HepG2 (cell line): ENCODE data around the gene SCP2. TPM values are rescaled to one million over a fixed set of nuclear protein-coding genes. Genes with fewer than 3 reads are reported as not detected.

Experiments
- ATAC-seq: fragments of 200-7000 bp; cut with Tn5 transposase; 3 replicates; pipeline ENCODE4 v1.9.1; 2020; ENCODE audit warnings: mild to moderate bottlenecking, moderate library complexity
- BruUV-seq: library from RNA; stranded (reverse); fragments of 400-500 nt; replicated peaks from 2 replicates; lab custom pipeline; 2021; lab: Mats Ljungman, UMichigan
- CTCF ChIA-PET: fragments of 300-600 bp; formaldehyde crosslinking; extraction: SDS; loops from one replicate; lab custom pipeline; 2021; ENCODE audit warnings: low total read pairs, inconsistent platforms, low intra/inter-chr PET ratio; lab: Yijun Ruan, JAX
- POLR2A ChIA-PET: fragments of 350-600 bp; sonication (Branson Sonifier 250); formaldehyde crosslinking; loops from one replicate; lab custom pipeline; 2020; ENCODE audit warnings: antibody characterized with exemption, inconsistent platforms; lab: Yijun Ruan, JAX
- DNase-seq: peaks from one replicate; pipeline ENCODE4 v3.0.0-alpha.2; 2015; ENCODE audit warnings: low spot score
- FAIRE-seq: peaks from 3 replicates; lab custom pipeline; 2011; peaks lifted over from hg19 to GRCh38; lab: Jason Lieb, UNC
- H2AFZ ChIP-seq: one replicate; pipeline ENCODE4 v1.6.1; 2011; ENCODE audit warnings: low read length, inconsistent platforms
- H3K27ac ChIP-seq: fragments of 300-600 bp; 3 replicates; pipeline ENCODE4 v1.8.0; 2011; ENCODE audit warnings: mixed run types, mild to moderate bottlenecking, mixed read lengths, low read length, inconsistent platforms; ENCODE audit not compliant: insufficient read depth; ENCODE audit errors: extremely low read length
- H3K27me3 ChIP-seq, 2 experiments: fragments of 200-600 bp in 1 of 2; 2 replicates in 1 of 2; 3 replicates in 1 of 2; pipeline versions ENCODE4 v1.6.0 to v1.8.0; 2011; ENCODE audit warnings: low read length in 2 of 2, mild to moderate bottlenecking in 2 of 2, moderate library complexity in 2 of 2, inconsistent platforms in 1 of 2; ENCODE audit not compliant: insufficient read depth in 2 of 2, control insufficient read depth in 1 of 2
- H3K36me3 ChIP-seq, 2 experiments: fragments of 200-600 bp in 1 of 2; replicated peaks in 1 of 2; 2 replicates in 1 of 2; 3 replicates in 1 of 2; pipeline versions ENCODE4 v1.5.1 to v1.8.0; 2011; ENCODE audit warnings: low read length in 2 of 2, inconsistent platforms in 1 of 2; ENCODE audit not compliant: insufficient read depth in 2 of 2, control insufficient read depth in 1 of 2
- H3K4me1 ChIP-seq: 2 replicates; pipeline ENCODE4 v1.5.1; 2012; ENCODE audit warnings: low read length, inconsistent platforms; ENCODE audit not compliant: insufficient read depth
- H3K4me2 ChIP-seq: 2 replicates; pipeline ENCODE4 v1.6.0; 2011; ENCODE audit warnings: low read depth, low read length, inconsistent platforms
- H3K4me3 ChIP-seq, 3 experiments: fragments of 200-600 bp in 1 of 3; sonication (generic), shearing (Covaris generic) in 1 of 3; replicated peaks in 1 of 3; 2 replicates each; pipeline ENCODE4 v1.5.1; 2011 to 2016; ENCODE audit warnings: low read length in 3 of 3, inconsistent platforms in 2 of 3, low read depth in 2 of 3, mild to moderate bottlenecking in 2 of 3, control low read depth in 1 of 3, mixed read lengths in 1 of 3; ENCODE audit not compliant: insufficient read depth in 1 of 3
- H3K79me2 ChIP-seq: one replicate; pipeline ENCODE4 v1.6.1; 2011; ENCODE audit warnings: low read length, inconsistent platforms; ENCODE audit not compliant: insufficient read depth
- H3K9ac ChIP-seq: 2 replicates; pipeline ENCODE4 v1.6.0; 2011; ENCODE audit warnings: mild to moderate bottlenecking, low read depth, low read length, inconsistent platforms; ENCODE audit not compliant: insufficient read depth
- H3K9me3 ChIP-seq: 2 replicates; pipeline ENCODE4 v1.5.1; 2012; ENCODE audit warnings: mild to moderate bottlenecking, low read length
- H4K20me1 ChIP-seq: 2 replicates; pipeline ENCODE4 v1.6.0; 2011; ENCODE audit warnings: inconsistent platforms, mild to moderate bottlenecking, low read length, moderate library complexity; ENCODE audit not compliant: insufficient read depth
- ERF ChIP-seq: IDR thresholded peaks from 2 replicates; pipeline ENCODE4 v1.6.1; 2018; ENCODE audit warnings: missing biosample characterization, missing genetic modification reagents
- FOXM1 ChIP-seq: sonication (generic); formaldehyde crosslinking; IDR thresholded peaks from 2 replicates; pipeline ENCODE4 v1.5.0; 2020; ENCODE audit warnings: missing genetic modification reagents
- MTA3 ChIP-seq: sonication (generic); formaldehyde crosslinking; IDR thresholded peaks from 2 replicates; pipeline ENCODE4 v1.4.0; 2020; ENCODE audit warnings: missing genetic modification reagents
- NFATC3 ChIP-seq: sonication (generic); formaldehyde crosslinking; IDR thresholded peaks from 2 replicates; pipeline ENCODE4 v1.5.1; 2020; ENCODE audit warnings: mild to moderate bottlenecking, missing genetic modification reagents
- RXRB ChIP-seq: IDR thresholded peaks from 2 replicates; pipeline ENCODE4 v1.6.1; 2016; ENCODE audit warnings: borderline replicate concordance, missing genetic modification reagents, missing compliant biosample characterization
- SRSF1 ChIP-seq: fragments of 200-400 bp; formaldehyde crosslinking; optimal IDR thresholded peaks from 2 replicates; pipeline ENCODE3; 2017; ENCODE audit warnings: mild to moderate bottlenecking, low read depth, low read length, moderate library complexity
- TEAD2 ChIP-seq: sonication (generic); formaldehyde crosslinking; IDR thresholded peaks from 2 replicates; pipeline ENCODE4 v1.9.0; 2021; ENCODE audit warnings: missing genetic modification reagents
- YEATS2 ChIP-seq: sonication (generic); formaldehyde crosslinking; IDR thresholded peaks from 2 replicates; pipeline ENCODE4 v1.4.0; 2020; ENCODE audit warnings: missing genetic modification reagents, borderline replicate concordance
- ZNF567 ChIP-seq: sonication (generic); formaldehyde crosslinking; IDR thresholded peaks from 2 replicates; pipeline ENCODE4 v1.8.1; 2023; ENCODE audit warnings: mild to moderate bottlenecking, missing genetic modification reagents, borderline replicate concordance
- ZNF7 ChIP-seq: IDR thresholded peaks from 2 replicates; pipeline ENCODE4 v1.6.1; 2016; ENCODE audit warnings: missing biosample characterization, missing genetic modification reagents
- ZNF720 ChIP-seq: sonication (generic); formaldehyde crosslinking; IDR thresholded peaks from 2 replicates; pipeline ENCODE4 v1.4.0; 2020; ENCODE audit warnings: missing genetic modification reagents
- ZNF772 ChIP-seq: sonication (generic); formaldehyde crosslinking; IDR thresholded peaks from 2 replicates; pipeline ENCODE4 v1.5.0; 2020; ENCODE audit warnings: mild to moderate bottlenecking, missing genetic modification reagents
- ZNF883 ChIP-seq: sonication (generic); formaldehyde crosslinking; IDR thresholded peaks from 2 replicates; pipeline ENCODE4 v1.5.1; 2020; ENCODE audit warnings: mild to moderate bottlenecking, missing genetic modification reagents; ENCODE audit errors: not compliant biosample characterization
- ZSCAN30 ChIP-seq: sonication (generic); formaldehyde crosslinking; IDR thresholded peaks from 2 replicates; pipeline ENCODE4 v1.5.0; 2020; ENCODE audit warnings: mild to moderate bottlenecking, missing genetic modification reagents
- WGBS: methylation state at CpG from one replicate; pipeline ENCODE4 v1.1.6; 2017; ENCODE audit warnings: low lambda C conversion rate; 5-methylcytosine and 5-hydroxymethylcytosine counted together
- in situ Hi-C: cut with HindIII; loops from 2 replicates; pipeline ENCODE4 v1.10.0; 2017; ENCODE audit warnings: low pct_unique_long_range_greater_than_20kb; ENCODE audit not compliant: extremely low pct_ligation_motif_present
- intact Hi-C: fragments of 100-400 bp; cut with micrococcal nuclease; formaldehyde crosslinking; loops from one replicate; pipeline ENCODE4 v1.10.0; 2022; ENCODE audit not compliant: unreplicated experiment
- polyA plus RNA-seq, 8 experiments: library from polyadenylated mRNA; depleted of rRNA in 3 of 8; stranded (reverse) in 7 of 8; unstranded in 1 of 8; fragments of >200 nt; fragmentation: Illumina TruSeq in 4 of 8; extraction: Trizol in 4 of 8; gene quantifications; 2 replicates each; pipeline versions ENCODE4 v1.2.1 to v1.2.3, GENCODE V29; 2011 to 2016; ENCODE audit warnings: low read depth in 4 of 8, missing spikeins in 1 of 8, mixed read lengths in 1 of 8; ENCODE audit not compliant: insufficient read depth in 1 of 8
- total RNA-seq, 5 experiments: library from RNA; depleted of rRNA; stranded (reverse); fragments of >200 nt; fragmentation: Illumina TruSeq; extraction: Trizol; gene quantifications; 2 replicates each; pipeline ENCODE4 v1.2.3, GENCODE V29; 2016; ENCODE audit warnings: low read depth in 1 of 5
- TF ChIP-seq, protein P1 (sequence below): sonication (generic); formaldehyde crosslinking; conservative IDR thresholded peaks from 2 replicates; pipeline ENCODE4 v1.5.0; 2020; ENCODE audit warnings: missing genetic modification reagents
- TF ChIP-seq, protein P2 (sequence below): sonication (generic); formaldehyde crosslinking; IDR thresholded peaks from 2 replicates; pipeline ENCODE4 v1.4.0; 2020; ENCODE audit warnings: missing genetic modification reagents

Gene SCP2
- total and polyA plus RNA-seq, 2 of the 13 experiments (the other 11 are each of a cell fraction or from before 2014, with no cell fraction given), result 59.0 to 133 TPM

DNA sequence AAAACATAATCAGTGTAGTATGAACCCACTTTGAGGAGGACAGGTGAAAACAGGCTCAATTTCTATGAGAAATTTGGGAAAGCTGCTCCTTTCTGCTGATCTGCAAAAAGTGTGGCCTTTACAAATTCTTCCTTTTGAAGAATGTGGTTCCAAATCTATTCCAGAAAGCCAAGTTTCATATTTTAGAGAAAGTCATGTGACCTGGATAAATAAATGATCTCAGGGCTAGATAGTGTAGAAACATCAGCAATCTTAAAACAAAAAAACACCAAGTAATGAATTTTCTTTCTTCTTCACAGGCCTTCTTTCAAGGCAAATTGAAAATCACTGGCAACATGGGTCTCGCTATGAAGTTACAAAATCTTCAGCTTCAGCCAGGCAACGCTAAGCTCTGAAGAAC lies 123.2 kb downstream of the SCP2 start (continued):
- TF ChIP-seq NFATC3 (no peak), ZNF883 (CRISPR knock-in tag) (no peak), FOXM1 (CRISPR knock-in tag) (no peak), ERF (no peak), TEAD2 (CRISPR knock-in tag) (no peak), YEATS2 (CRISPR knock-in tag) (no peak)

DNA sequence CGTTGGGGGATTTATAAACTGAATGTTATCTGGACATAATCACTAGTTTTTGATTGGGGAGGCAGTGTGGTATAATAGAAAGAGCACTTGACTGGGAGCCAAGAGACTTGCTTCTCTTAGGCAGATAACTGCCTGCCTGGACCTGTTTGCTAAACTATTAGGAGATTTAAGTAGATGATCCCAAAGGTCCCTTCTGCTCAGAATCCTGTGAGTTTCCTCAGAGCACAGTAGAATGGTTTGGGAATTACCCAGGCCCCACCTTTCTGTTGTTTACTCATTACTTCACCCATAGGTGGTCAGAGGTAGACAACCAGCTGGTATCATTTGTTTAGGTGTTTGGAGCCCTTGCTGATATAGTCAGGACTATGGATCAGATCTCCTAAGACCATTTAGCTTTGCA lies 124.6 kb downstream of the SCP2 start:
- Histone ChIP-seq H3K4me3 (no peak overlapping the region), H4K20me1 (no peaks in the 10 kb centered on the region), H2AFZ (no peak overlapping the region), H3K9me3 (no peaks in the 10 kb centered on the region), H3K27ac (no peak overlapping the region), H3K4me1 (no peaks in the 10 kb centered on the region), H3K27me3 (no peaks in the 10 kb centered on the region), H3K4me2 (no peak overlapping the region), H3K9ac (no peak overlapping the region), H3K36me3 (peaks cover 11 to 21% of the 10 kb centered on the region in 2 experiments), H3K79me2 (no peaks in the 10 kb centered on the region)
- WGBS, result 73% methylated on average over 1 of the region's 1 CpG
- ATAC-seq (no peak), DNase-seq (no peak), FAIRE-seq (no peak)
- intact Hi-C loops, result no loop called here
- BruUV-seq, result no TSS peak
- ChIA-PET POLR2A (no interaction called here), CTCF (no interaction called here)
- in situ Hi-C loops, result no loop called here
- no peak for TF ChIP-seq ZSCAN30
- TF ChIP-seq, protein P1, sequence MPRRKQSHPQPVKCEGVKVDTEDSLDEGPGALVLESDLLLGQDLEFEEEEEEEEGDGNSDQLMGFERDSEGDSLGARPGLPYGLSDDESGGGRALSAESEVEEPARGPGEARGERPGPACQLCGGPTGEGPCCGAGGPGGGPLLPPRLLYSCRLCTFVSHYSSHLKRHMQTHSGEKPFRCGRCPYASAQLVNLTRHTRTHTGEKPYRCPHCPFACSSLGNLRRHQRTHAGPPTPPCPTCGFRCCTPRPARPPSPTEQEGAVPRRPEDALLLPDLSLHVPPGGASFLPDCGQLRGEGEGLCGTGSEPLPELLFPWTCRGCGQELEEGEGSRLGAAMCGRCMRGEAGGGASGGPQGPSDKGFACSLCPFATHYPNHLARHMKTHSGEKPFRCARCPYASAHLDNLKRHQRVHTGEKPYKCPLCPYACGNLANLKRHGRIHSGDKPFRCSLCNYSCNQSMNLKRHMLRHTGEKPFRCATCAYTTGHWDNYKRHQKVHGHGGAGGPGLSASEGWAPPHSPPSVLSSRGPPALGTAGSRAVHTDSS (CRISPR knock-in tag), result no peak
- TF ChIP-seq, protein P2, sequence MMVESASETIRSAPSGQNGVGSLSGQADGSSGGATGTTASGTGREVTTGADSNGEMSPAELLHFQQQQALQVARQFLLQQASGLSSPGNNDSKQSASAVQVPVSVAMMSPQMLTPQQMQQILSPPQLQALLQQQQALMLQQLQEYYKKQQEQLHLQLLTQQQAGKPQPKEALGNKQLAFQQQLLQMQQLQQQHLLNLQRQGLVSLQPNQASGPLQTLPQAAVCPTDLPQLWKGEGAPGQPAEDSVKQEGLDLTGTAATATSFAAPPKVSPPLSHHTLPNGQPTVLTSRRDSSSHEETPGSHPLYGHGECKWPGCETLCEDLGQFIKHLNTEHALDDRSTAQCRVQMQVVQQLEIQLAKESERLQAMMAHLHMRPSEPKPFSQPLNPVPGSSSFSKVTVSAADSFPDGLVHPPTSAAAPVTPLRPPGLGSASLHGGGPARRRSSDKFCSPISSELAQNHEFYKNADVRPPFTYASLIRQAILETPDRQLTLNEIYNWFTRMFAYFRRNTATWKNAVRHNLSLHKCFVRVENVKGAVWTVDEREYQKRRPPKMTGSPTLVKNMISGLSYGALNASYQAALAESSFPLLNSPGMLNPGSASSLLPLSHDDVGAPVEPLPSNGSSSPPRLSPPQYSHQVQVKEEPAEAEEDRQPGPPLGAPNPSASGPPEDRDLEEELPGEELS, result no peak
- no peak for TF ChIP-seq SRSF1
- no peak for TF ChIP-seq MTA3 (CRISPR knock-in tag)
- no peak for TF ChIP-seq ZNF567
- TF ChIP-seq ZNF7 (CRISPR knock-in tag), result no peak
- TF ChIP-seq RXRB (CRISPR knock-in tag), result no peak
- TF ChIP-seq ZNF720, result no peak
- TF ChIP-seq ZNF772 (CRISPR knock-in tag), result no peak
